Activated T-helper 1 cell treated with anti-CD3 and anti-CD28 coated beads, Interleukin-2, amount 50 U/mL, for 16 hours (primary cell): ENCODE measurements around the gene HDLBP.

Experiments used
- DNase-seq, 2 donors: peaks; one replicate each; pipeline ENCODE4 v3.0.0-alpha.2; 2020; ENCODE audit warnings: low read depth in 1 of 2, low spot score in 1 of 2

HDLBP gene

DNA sequence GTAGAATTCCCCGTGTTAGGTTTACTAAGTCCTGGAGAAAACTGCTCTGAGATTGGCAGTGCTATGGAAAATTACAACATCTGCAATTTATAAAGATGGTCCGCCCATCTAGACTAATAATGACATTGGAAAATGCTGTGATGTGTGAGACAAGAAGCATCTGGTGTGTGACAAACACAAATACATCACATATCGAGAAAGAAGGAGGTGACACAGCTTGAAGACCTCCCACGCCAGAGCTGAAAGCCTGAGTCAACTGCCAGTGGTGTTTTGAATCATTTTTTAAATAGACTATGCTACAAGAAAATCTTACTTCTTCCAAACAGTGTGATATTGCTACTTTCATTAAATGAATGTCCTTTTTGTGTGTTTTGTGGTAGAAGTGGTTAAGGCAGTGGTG is 135.6 kb downstream of the HDLBP start:
- no peak for DNase-seq

DNA sequence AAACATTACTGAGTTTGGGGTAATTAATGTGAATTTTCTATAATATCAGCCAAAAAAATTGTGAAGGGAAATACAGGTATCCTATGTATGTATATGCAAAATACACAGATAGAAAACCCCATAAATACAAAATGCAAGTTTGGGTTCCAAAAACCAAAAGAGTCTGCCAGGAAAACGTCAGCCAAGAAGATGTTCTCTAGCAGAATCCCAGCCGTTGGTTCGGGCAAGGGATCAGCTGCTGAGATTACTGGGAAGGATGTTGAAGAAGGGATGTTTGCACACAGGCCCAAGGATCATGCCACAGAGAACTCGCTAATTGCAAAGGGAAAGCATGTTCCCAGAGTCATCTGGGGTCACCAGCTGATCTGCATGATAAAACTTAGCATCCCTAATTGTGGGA is 136.5 kb downstream of the HDLBP start:
- DNase-seq: no peak

DNA sequence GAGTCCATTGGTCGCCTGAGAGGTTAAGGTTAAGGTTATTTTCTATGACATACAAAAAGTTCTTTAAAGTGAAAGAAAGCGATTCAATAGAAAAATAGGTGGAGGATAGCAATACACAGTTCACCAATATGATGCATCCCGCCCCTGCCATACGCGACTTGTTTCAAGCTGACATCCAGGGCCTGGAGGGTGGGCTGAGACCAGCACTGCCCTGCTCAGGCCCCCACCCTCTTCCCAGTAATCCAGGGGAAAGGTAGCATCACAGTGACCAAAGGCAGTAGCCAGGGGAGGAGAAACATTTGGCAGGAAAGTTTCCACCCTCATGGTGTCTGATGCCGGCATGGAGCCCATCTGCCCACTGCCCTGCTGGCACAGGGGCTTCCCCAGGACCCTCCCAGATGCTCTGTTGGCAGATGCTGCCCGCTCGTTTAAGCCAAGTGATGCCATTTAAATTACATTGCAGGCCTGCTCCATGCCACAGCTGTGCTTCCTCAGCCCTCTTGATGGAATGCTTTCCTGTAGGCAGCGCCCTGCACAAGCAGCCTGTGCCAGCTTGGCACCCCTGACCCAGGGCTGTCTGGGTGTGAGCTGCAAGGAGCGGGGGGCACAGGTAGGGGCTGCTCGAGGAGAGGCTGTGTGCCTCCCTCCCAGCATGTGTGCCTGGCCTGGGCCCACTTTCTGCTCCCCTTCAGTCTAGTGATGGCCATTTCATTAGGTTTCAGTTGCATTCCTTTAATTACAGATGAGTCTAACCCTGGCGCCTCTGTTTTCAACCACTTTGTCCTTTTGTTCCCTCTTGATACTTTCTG is 137.7 kb downstream of the HDLBP start:
- no peak for DNase-seq
